Nephron progenitor cell (in vitro differentiated cells): ENCODE measurements around the gene CNKSR2.

Experiments used
- DNase-seq: peaks from one replicate; pipeline ENCODE4 v3.0.0; 2021
- H3K27ac Mint-ChIP-seq: 2 replicates; pipeline ENCODE4 v1.8.0; 2021; ENCODE audit warnings: mild to moderate bottlenecking, moderate library complexity, mixed read lengths
- H3K27me3 Mint-ChIP-seq: 2 replicates; pipeline ENCODE4 v1.8.0; 2021; ENCODE audit warnings: mild to moderate bottlenecking, low read depth, mixed read lengths; ENCODE audit not compliant: poor library complexity
- H3K36me3 Mint-ChIP-seq: 2 replicates; pipeline ENCODE4 v1.8.0; 2021; ENCODE audit warnings: low read depth, mixed read lengths
- H3K4me1 Mint-ChIP-seq: 2 replicates; pipeline ENCODE4 v1.8.0; 2021; ENCODE audit warnings: mixed read lengths
- H3K4me3 Mint-ChIP-seq: 2 replicates; pipeline ENCODE4 v1.8.0; 2021; ENCODE audit warnings: mild to moderate bottlenecking, moderate library complexity, mixed read lengths
- H3K9me3 Mint-ChIP-seq: 2 replicates; pipeline ENCODE4 v1.8.0; 2021; ENCODE audit warnings: mild to moderate bottlenecking, moderate library complexity, mixed read lengths
- TF ChIP-seq, protein P1 (sequence below): fragments of 200-600 bp; sonication (generic); IDR thresholded peaks from 2 replicates; pipeline ENCODE4 v1.5.0; 2021; ENCODE audit warnings: antibody characterized with exemption

Gene CNKSR2

DNA sequence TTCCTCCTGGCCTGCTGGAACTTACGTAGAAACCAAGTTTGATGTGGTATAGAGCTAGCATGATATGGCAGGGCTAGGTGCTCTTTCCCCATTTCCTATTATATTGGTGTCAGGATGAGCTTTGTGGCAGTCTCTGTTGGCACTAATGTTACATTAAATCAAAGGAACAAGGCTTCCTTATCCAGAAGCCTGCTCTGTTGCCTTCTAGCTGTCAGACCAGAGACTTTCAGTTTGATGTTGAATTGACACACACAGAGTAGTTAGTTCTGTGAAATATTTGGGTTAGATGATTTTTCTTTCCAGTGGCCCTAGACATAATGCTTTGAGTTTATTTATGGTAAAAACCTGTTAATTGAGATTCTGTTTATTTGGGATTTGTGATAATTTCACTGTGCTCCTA is 10.0 kb downstream of the CNKSR2 start:
- Mint-ChIP-seq H3K9me3 (no peaks in the 10 kb centered on the region), H3K36me3 (peaks cover 24% of the 10 kb centered on the region), H3K27me3 (no peaks in the 10 kb centered on the region), H3K27ac (no peak overlapping the region), H3K4me1 (no peaks in the 10 kb centered on the region), H3K4me3 (no peak overlapping the region)
- DNase-seq = no peak
- TF ChIP-seq, protein P1, sequence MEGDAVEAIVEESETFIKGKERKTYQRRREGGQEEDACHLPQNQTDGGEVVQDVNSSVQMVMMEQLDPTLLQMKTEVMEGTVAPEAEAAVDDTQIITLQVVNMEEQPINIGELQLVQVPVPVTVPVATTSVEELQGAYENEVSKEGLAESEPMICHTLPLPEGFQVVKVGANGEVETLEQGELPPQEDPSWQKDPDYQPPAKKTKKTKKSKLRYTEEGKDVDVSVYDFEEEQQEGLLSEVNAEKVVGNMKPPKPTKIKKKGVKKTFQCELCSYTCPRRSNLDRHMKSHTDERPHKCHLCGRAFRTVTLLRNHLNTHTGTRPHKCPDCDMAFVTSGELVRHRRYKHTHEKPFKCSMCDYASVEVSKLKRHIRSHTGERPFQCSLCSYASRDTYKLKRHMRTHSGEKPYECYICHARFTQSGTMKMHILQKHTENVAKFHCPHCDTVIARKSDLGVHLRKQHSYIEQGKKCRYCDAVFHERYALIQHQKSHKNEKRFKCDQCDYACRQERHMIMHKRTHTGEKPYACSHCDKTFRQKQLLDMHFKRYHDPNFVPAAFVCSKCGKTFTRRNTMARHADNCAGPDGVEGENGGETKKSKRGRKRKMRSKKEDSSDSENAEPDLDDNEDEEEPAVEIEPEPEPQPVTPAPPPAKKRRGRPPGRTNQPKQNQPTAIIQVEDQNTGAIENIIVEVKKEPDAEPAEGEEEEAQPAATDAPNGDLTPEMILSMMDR = no peak

DNA sequence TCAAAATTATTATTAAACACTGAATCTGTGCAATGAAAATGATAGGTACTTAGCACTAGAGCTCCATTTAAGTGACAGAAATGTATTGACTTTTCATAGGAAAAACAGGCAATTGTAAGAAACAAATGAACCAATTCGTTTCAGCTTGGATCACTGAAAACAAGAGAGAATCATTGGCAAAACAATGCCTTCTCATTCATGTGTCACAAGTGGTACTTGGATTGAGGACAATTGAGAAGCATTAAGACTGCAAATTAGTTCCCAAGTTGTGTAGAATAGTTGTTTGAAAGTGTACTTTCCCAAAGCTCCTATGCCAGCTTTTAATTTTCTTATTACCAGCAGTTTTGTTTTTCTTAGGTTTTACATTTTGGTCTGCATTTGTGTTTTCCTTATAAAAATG is 20.6 kb downstream of the CNKSR2 start:
- no peak for DNase-seq
- Mint-ChIP-seq H3K9me3 (peaks cover 24% of the 10 kb centered on the region), H3K4me1 (no peaks in the 10 kb centered on the region), H3K36me3 (peaks cover 33% of the 10 kb centered on the region), H3K4me3 (no peak overlapping the region), H3K27me3 (no peaks in the 10 kb centered on the region), H3K27ac (no peak overlapping the region)
- TF ChIP-seq, protein P1 = no peak

DNA sequence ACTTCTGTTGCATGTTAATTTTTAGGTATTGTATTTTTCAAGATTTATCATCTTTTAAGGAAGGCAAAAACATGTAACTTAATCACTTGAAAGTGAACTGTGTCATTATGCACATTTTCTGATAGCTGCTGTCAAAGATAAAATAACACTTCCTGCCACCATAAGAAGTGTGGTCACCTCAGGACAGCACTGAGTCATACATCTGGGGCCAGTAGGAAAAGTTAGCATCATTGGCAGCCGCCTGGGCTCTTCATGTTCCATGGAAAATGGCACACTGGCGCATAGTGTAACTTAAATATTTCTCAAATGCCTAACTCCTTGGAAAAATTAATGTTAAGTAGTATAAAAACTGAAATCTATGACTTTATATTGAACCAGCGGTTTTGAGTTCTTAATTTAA is 24.2 kb downstream of the CNKSR2 start:
- Mint-ChIP-seq H3K27ac (no peak overlapping the region), H3K27me3 (no peaks in the 10 kb centered on the region), H3K9me3 (no peaks in the 10 kb centered on the region), H3K4me3 (no peak overlapping the region), H3K36me3 (no peaks in the 10 kb centered on the region), H3K4me1 (no peaks in the 10 kb centered on the region)
- TF ChIP-seq, protein P1 = no peak
- DNase-seq = no peak

DNA sequence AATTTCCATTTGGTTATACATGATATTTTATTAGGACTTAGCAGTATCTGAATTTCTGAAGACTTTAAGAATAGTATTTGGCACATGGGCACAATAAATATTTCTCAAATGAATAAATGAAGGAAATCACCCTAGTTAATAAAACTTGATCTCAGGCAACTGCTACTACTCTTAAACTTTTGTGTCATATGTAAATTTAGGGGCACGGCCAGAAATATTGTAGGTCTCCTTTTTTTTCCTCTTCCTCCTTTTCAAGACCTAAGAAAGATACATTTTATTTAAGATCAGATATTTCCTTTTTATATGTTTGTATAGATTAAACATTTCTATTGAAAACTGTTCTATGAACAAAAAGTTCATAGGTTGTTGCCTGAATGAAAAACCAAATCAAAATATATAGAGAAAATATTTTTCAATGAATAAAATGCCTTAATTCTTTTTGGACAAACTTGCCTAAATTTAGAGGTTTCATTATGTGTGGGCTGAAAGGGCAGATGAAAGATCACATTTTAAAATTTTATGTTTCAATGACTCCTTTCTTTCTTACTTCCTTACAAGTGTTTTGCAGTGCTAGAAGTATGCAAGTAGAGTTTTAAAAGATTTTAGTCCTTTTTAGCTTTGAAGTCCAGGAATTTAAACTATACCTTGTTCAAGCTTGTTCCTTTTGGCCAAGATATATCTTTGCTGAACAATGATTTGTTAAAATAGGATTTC is 26.3 kb downstream of the CNKSR2 start:
- TF ChIP-seq, protein P1 = no peak
- H3K27me3 Mint-ChIP-seq = peaks cover 2% of the 10 kb centered on the region
- no peak overlapping the region for H3K27ac Mint-ChIP-seq
- no peak for DNase-seq
- no peaks in the 10 kb centered on the region for H3K36me3 Mint-ChIP-seq
- no peak overlapping the region for H3K4me3 Mint-ChIP-seq
- H3K4me1 Mint-ChIP-seq = no peaks in the 10 kb centered on the region
- H3K9me3 Mint-ChIP-seq = no peaks in the 10 kb centered on the region

DNA sequence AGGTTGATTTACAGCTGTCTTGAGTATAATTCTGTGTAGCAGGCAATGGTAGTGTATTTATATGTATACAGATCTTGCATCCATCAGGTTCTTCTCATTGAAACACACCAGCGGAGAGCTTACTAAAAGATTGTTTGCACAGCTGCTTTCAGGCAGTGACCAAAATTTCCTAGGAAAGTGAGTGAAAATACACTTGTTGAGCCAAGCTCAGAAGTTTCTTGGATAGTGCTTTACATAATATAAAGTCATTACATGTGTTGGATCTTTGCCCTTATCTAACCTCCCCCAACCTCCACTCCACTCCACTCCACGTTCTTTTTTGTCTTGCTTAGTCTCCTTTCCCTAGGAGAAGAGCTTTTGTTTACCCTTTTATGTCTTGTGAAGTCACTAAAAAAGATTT is 34.1 kb downstream of the CNKSR2 start:
- Mint-ChIP-seq H3K27ac (no peak overlapping the region), H3K36me3 (no peaks in the 10 kb centered on the region), H3K27me3 (peaks cover 5% of the 10 kb centered on the region), H3K4me3 (no peak overlapping the region), H3K4me1 (peaks cover 7% of the 10 kb centered on the region), H3K9me3 (no peaks in the 10 kb centered on the region)
- DNase-seq = no peak
- TF ChIP-seq, protein P1 = no peak

DNA sequence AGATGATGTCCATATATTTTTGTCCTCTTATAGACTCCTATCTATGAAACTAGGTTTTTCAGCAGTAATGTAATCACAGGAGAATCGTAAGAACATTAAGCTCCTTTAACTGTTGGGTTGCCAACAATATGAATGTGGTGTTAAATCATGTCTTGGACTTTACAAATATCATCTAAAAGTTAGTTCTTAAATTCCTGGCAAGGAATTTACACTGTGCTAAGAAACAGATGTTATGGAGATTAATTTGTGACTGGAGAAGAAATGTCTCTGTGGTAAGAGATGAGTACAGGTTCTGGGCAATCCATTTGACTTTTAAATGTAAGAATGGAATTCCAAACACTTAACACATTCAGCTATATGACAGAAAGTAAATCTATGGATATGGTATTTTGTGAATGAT is 34.6 kb downstream of the CNKSR2 start:
- no peak overlapping the region for H3K4me3 Mint-ChIP-seq
- H3K27me3 Mint-ChIP-seq = peaks cover 5% of the 10 kb centered on the region
- H3K27ac Mint-ChIP-seq = no peak overlapping the region
- H3K36me3 Mint-ChIP-seq = peaks cover 5% of the 10 kb centered on the region
- H3K9me3 Mint-ChIP-seq = peaks cover 4% of the 10 kb centered on the region
- peaks cover 7% of the 10 kb centered on the region for H3K4me1 Mint-ChIP-seq
- TF ChIP-seq, protein P1 = no peak
- DNase-seq = no peak
